SIG-M5 (cell line): ENCODE results near the gene ERLIN1.
"Not testable (repeated sequence)": the region's sequence is repeated elsewhere in the genome, so short reads cannot be mapped to it uniquely, and the experiment has no call there.

Experiments
- DNase-seq: peaks from one replicate; lab custom pipeline; 2025; lab: John Stamatoyannopoulos, UW

The ERLIN1 gene

DNA sequence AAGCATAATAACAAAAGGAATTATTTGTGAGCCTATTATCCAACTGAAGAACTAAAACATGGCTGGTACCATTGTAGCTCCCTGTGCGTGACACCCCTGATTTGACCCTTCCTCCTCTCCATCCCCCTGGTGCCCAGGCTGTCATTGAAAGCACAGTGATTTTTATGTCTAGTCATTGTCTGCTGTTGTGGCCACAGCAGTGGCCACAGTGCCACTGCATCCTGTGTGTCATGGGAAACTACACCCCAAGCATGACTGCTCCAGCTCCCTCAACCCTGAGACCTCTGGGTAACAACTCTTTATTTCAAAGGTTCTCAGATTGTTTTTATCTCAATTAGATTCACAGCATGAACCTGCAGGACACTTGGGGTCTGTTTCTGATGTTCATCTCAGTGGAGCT is 52.0 kb downstream of the ERLIN1 start:
- DNase-seq: no peak

DNA sequence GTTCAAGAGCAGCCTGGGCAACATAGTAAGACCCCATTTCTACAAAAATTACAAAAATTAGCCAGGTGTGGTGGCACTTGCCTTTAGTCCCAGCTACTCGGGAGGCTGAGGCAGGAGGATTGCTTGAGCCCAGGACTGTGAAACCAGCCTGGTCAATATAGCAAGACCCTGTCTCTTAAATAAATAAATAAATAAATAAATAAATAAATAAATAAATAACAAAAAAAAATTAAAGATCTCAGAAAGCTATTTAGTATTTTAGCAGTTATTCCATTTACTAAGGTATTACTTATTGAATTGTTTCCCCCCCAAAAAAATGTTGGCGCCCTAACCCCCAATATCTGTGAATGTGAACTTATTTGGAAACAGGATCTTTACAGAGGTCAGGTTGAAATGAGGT is 53.4 kb downstream of the ERLIN1 start:
- no peak for DNase-seq

DNA sequence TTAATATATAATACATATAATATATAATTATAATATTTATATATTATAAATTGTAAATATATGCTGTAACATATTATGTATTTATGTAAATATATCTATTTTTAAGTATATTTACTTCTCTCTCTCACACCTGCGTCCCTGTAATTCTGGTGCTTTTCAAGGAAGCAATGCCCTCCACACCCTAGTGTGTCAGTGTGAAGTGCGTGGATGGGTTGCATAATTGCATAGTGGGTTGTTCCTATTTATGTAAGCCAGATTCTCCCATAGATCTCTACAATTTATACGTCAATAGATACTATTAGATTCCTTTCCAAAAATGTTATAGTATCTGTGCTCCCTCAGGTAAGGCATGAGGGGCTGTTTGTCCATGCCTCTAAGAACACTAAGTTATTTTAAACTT is 54.3 kb downstream of the ERLIN1 start:
- no peak for DNase-seq

DNA sequence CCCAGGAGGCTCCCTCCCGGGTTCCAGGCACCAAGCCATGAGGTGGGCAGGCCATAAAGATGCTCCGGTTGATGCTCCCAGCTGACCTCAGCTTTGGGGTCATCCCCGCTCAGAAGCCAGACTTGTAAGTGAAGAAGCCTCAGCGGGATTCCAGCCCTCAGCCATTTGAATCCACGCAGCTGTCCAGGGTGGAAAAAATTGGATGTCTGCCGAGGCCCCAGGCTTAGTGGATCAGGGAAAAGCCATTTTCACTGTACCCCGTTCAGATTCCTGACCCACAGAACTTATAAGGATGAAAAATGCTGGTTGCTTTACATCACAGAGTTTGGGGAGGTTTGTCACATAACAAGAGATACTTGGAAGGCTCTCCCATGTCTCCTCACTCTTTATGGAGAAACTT is 55.0 kb downstream of the ERLIN1 start:
- DNase-seq: no peak

DNA sequence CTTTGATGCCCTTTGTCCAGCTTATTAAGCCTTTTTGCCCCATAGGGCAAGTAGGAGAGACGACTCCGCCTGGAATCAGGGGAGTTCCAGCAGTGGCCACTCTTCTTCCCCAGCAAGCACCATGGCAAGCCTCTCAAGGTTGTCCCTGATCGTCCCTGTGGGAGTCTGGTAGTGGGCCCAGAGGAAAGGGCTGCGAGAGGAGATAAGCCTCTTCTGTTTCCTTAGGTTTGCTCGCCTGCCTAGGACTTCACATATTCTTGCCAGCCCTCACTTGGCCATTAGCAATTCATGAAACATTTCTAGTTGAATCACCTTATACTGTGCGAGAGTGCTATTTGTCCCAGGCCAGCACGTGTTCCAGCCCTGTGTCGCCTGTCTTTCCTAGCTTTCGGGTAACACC is 56.4 kb downstream of the ERLIN1 start:
- no peak for DNase-seq

DNA sequence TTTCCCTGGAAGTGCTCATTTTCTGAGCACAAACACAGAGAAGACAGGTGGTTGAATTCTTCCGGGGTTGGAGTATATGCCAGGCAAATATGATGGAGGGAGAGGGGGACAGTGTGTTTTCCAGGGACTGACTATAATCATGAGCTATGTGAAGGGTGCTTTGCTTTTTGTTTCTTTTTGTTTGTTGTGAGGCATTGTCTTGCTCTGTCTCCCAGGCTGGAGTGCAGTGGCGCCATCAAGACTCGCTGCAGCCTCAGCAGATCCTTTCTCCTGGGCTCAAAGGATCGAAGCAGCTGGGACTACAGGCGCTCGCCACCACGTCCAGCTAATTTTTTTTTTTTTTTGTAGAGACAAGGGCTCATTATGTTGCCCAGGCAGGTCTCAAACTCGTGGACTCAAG is 56.9 kb downstream of the ERLIN1 start:
- DNase-seq: no peak

DNA sequence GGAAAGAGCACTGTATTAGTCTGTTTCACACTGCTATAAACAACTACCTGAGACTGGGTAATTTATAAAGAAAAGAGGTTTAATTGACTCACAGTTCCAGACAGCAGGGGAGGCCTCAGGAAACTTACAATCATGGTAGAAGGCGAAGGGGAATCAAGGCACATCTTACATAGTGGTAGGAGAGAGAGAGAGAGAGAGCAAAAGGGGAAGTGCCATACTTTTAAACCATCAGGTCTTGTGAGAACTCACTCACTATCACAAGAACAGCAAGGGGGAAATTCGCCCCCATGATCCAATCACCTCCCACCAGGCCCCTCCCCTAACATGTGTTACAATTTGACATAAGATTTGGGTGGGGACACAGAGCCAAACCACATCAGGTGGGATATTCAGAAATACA is 60.5 kb downstream of the ERLIN1 start:
- not testable (repeated sequence) for DNase-seq

DNA sequence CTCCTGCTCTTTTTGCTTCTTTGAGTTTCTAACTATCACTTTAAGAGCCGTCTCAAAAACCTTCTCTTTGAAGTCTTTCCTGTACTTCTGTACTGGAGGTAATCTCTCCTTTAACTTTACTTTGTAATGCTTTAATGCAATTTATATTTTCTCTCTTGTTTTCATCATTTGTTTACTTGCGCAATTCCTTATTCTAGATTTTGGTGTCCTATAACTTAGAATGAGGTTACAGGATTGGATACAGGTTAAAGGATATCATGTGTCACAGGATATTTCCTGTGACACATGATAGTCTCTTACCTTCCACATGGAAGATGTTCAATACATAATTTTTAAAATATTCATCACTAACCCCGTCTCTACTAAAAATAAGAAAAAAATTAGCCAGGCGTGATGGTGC is 61.7 kb downstream of the ERLIN1 start:
- no peak for DNase-seq

DNA sequence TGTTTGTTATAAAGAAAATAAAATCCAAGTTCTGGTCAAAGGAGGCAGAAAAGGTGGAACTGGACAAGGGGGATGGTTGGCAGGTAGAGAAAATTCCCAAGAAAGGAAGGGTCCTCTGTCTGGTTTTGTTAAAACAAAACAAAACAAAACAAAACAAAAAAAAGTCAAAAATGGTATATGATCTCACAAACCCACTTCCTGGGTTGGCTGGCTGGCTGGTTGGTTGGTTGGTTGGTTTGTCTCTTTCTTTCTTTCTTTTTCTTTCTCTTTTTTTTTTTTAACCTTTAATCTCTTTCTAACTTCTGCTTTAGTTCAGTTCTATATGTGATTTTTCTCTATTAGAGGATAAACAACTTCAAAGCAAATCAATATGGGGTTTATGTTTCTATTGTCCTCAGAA is 63.0 kb downstream of the ERLIN1 start:
- no peak for DNase-seq

DNA sequence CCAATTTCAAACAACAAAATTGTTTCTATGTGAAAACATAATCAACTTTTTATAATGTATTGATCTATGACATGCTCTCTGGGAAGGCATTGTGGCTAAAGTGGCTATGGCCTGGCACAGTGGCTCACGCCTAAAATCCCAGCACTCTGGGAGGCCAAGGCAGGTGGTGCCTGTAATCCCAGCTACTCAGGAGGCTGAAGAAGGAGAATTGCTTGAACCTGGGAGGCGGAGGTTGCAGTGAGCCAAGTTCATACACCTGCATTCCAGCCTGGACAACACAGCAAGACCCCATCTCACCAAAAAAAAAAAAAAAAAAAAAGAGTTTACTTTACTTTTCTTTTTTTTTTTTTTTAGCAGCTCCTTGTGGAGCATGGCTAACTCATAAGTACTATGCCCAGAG is 65.3 kb downstream of the ERLIN1 start:
- no peak for DNase-seq

DNA sequence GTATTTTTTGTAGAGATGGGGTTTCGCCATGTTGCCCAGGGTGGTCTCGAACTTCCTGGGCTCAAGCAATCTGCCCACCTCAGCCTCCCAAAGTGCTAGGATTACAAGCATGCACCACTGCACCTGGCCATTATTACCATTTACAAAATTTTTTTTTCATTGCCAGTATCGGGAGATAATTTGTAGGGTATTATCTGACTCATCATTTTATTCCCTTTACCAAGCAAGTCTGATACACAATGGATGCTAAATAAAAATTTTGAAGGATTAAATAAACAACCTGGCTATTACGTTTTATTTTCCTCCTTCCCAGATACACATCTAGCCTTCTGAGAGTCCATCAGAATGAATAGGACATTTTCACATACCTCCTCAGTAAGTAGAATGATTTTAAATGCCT is 66.1 kb downstream of the ERLIN1 start:
- DNase-seq: no peak

DNA sequence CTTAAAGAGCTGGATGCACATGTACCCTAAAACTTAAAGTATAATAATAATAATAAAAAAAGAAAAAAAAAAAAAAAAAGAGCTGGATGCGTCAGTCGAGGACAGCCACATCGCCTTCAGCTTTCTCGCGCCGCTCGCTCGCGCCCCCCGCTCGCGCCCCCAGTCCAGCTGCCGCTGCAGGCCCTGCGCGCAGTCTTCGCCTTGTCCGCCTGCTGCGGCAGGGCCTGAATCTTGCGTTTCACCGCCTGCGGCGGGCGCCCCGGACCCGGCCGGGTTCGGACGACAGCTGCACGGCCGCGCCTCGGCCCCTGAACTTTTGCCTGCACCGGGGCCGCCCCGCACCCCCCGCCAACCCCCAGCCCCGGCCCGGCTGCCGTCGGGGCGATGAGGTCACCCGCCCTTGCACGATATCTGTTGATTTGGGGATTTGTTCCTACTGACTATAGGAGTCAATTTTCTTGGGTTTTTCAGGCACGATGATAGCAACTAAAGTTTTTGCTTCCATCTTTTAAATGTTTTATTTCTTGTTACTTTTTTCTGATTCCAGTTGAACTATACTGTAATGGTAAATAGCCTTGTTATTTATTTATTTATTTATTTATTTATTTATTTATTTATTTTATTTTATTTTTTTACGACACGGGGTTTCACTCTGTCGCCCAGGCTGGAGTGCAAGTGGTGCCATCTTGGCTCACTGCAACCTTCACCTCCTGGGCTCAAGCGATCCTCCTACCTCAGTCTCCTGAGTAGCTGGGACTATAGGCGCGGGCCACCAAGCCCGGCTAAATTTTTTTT is 70.7 kb downstream of the ERLIN1 start:
- DNase-seq: no peak

DNA sequence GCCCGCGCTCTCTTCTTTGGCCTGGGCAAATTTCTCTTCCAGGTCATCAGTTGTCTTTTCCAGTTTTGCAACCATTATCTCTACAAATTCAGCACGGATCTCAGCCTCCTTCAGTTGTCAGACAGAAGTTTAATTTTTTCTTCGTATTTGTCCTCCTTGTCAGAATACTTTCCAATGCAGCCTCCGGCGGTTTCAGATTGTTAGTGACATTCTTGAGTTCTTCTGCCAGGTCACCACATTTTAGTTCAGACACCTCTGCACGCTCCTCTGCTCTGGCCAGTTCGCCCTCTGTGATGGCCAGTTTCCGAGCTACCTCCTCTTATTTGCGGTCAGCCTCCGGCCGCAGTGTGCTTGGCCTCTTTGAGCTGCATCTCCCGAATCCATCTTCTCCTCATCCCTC is 71.4 kb downstream of the ERLIN1 start:
- no peak for DNase-seq

DNA sequence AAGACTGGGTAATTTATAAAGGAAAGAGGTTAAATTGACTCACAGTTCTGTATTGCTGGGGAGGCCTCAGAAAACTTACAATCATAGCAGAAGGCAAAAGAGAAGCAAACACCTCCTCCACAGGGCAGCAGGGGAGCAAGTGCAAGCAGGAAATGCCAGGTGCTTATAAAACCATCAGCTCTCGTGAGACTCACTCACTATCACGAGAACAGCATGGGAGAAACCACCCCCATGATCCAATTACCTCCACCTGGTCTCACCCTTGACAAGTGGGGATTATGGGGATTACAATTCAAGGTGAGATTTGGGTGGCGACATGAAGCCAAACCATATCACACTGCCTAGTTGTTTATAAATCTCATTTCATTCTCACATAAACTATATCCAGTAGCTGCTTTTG is 76.2 kb downstream of the ERLIN1 start:
- DNase-seq: no peak

DNA sequence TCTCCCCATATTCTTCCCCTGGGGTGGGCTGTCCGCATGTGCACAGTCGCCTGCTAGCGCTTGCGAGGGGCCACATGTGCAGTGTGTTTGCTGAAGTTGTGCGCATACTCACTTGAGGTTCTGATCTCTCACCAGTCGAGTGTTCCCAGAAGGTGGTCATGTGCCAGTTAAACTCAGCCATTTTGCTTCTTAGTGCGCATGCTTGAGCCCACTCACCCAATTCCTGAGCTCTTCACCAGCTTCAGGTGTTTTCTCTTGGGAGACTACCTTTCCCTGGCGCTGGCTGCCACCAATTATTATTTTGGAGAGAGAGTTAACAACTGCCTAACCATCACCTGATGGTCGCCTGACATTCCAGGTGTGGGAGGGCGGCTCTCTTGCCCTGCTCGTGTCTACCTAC is 79.0 kb downstream of the ERLIN1 start:
- no peak for DNase-seq

DNA sequence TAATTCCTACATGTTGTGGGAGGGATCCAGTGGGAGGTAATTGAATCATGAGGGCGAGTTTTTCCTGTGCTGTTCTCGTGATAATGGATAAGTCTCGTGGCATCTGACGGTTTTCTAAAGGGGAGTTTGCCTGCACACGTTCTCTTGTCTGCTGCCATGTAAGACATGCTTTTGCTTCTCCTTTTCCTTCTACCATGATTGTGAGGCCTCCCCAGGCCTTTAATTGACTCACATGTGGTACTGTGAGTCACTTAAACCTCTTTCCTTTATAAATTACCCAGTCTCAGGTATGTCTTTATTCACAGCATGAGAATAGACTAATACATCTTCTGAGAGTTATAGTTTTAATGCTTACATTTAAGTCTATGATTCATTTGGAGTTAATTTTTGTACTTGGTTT is 81.5 kb downstream of the ERLIN1 start:
- DNase-seq: no peak

DNA sequence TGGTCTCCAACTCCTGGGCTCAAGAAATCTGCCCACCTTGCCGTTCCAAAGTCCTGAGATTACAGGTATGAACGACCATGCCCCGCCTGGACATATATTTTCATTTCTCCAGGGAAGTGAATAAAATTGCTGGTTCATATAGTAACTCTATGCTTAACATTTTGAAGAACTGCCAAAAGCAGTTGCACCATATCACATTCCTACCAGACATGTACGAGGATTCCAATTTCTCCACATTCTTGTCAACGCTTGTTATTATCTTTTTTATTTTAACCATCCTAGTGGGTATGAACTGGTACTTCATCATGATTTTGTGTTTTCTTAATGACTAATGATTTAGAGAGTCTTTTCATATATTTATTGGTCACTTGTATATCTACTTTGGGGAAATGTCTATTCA is 82.2 kb downstream of the ERLIN1 start:
- no peak for DNase-seq

DNA sequence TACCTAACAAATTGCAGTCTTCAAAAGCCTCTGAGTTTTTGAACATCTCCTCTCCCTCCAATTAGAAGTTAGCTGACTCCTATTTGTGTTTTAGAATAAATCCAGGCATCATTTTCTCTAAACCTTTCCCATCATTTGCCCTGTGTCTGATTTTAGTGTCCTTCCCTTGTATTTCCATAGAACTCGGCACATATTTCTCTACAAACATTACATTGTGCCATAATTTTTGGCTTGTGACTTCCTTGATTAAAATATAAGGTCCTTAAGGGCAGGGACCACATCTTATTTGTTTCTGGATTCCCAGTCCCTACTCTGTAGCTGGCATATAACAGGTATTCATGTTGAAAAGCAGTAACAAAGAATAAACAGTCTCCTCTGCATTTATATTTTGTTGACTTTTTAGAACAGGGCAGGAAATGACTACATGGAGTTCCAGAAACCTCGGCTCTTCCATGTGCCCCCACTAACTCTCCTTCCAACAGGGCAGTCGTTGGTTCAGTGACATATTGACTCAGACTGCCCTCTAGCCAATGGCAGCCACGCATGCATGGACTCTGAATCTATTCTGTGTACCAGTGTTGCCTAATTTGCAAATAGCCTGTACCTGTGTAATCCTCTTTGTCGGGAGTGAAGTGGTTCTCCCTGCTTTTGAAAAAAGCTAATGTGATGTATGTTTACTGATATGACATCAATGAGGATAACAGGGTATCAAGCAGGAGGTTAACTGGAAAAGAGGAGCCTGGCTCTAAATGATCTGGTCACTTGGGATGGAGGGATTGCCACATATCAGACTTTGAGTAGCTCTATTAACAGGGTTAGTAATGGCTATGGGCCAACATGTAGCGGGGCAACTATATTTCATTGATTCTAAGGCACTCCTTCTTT is 84.4 kb downstream of the ERLIN1 start:
- DNase-seq: no peak

DNA sequence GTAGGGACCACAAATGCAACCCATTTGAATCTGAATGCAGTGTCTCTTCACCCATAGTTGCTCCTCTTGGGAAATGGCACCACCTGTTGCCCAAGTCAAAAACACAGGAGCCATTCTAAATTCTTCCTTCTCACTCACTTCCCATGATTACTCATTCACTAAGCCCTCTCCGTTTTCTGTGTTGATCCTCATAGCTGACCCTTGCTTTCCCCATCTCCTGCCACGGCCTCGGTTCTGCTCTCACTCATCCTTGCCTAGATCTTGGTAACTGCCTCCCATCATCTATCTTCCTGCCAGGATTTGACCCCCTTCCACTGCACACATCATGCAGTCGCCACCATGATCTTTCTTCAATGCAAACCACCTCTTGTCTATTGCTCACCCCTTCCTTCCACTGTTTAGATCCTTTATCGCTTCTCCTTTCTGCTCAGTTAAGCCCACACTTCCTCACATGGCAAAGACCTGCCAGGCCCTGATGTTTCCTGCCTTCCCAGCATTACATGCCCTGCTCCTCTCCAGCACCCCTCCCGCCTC is 85.1 kb downstream of the ERLIN1 start:
- DNase-seq: no peak
